ENCODE data around the gene CCDC50.

- TF ChIP-seq CTCF (IDR thresholded peaks at IDR 0.05) (no peak), ZFX (IDR thresholded peaks at IDR 0.05; ENCODE audit: borderline replicate concordance) (no peak)
Observed at GRCh38 chr3:191290311-191291025, 38.7 kb upstream of the CCDC50 start.
